Endodermal cell (in vitro differentiated cells): ENCODE measurements around the gene IL24. TPM values are rescaled to one million over a fixed set of nuclear protein-coding genes. Genes with fewer than 3 reads are reported as not detected.

ENCODE experiments used
- DNase-seq: peaks from one replicate; pipeline ENCODE4 v3.0.0-alpha.2; 2017
- H3K27ac ChIP-seq: 2 replicates; pipeline ENCODE4 v1.5.1; 2013; ENCODE audit warnings: mild to moderate bottlenecking, low read depth, low read length, moderate library complexity
- H3K27me3 ChIP-seq: 2 replicates; pipeline ENCODE4 v1.6.1; 2013; ENCODE audit warnings: mild to moderate bottlenecking, low read length, moderate library complexity; ENCODE audit not compliant: insufficient read depth, control insufficient read depth, poor library complexity, severe bottlenecking
- H3K36me3 ChIP-seq: 2 replicates; pipeline ENCODE4 v1.7.0; 2013; ENCODE audit warnings: mild to moderate bottlenecking, low read length, moderate library complexity; ENCODE audit not compliant: control insufficient read depth, insufficient read depth
- H3K4me1 ChIP-seq: one replicate; pipeline ENCODE4 v1.7.0; 2013; ENCODE audit warnings: low read length; ENCODE audit not compliant: control insufficient read depth, insufficient read depth
- H3K4me3 ChIP-seq: 2 replicates; pipeline ENCODE4 v1.5.1; 2013; ENCODE audit warnings: mild to moderate bottlenecking, low read length, moderate library complexity
- H3K9ac ChIP-seq: 2 replicates; pipeline ENCODE4 v1.6.1; 2013; ENCODE audit warnings: mild to moderate bottlenecking, low read length, moderate library complexity; ENCODE audit not compliant: poor library complexity, severe bottlenecking; ENCODE audit errors: extremely low read depth
- H3K9me3 ChIP-seq: 2 replicates; pipeline ENCODE4 v1.6.1; 2013; ENCODE audit warnings: mild to moderate bottlenecking, low read length, moderate library complexity; ENCODE audit not compliant: control insufficient read depth
- H3K27ac Mint-ChIP-seq: 2 replicates; pipeline ENCODE4 v1.8.0; 2020; ENCODE audit warnings: mixed read lengths
- H3K27me3 Mint-ChIP-seq: 2 replicates; pipeline ENCODE4 v1.8.0; 2021; ENCODE audit warnings: mild to moderate bottlenecking, mixed read lengths; ENCODE audit not compliant: insufficient read depth
- H3K36me3 Mint-ChIP-seq: 2 replicates; pipeline ENCODE4 v1.8.0; 2020; ENCODE audit warnings: low read depth, mixed read lengths
- H3K4me1 Mint-ChIP-seq: 2 replicates; pipeline ENCODE4 v1.8.0; 2020; ENCODE audit warnings: mixed read lengths
- H3K4me3 Mint-ChIP-seq: 2 replicates; pipeline ENCODE4 v1.8.0; 2020; ENCODE audit warnings: mild to moderate bottlenecking, moderate library complexity, mixed read lengths
- H3K9me3 Mint-ChIP-seq: 2 replicates; pipeline ENCODE4 v1.8.0; 2020; ENCODE audit warnings: mild to moderate bottlenecking, mixed read lengths
- WGBS, 2 experiments: methylation state at CpG; one replicate each; pipeline versions ENCODE4 v1.1.5 to v1.1.7; 2013; ENCODE audit warnings: missing lambda C conversion rate in 2 of 2, mixed read lengths in 1 of 2; ENCODE audit not compliant: insufficient coverage in 1 of 2, insufficient read length in 1 of 2; 5-methylcytosine and 5-hydroxymethylcytosine counted together
- total RNA-seq, 2 donors: library from RNA; stranded (reverse); fragmentation: NEBNext Ultra II Directional in 1 of 2; extraction: Animal tissue kit (Norgen Biotek cat#: 25700) in 1 of 2; gene quantifications; 2 replicates in 1 of 2; 3 replicates in 1 of 2; pipeline ENCODE4 v1.2.1, GENCODE V29; 2021
- TF ChIP-seq, protein P1 (sequence below): fragments of 200-600 bp; sonication (generic); conservative IDR thresholded peaks from 2 replicates; pipeline ENCODE4 v1.5.0; 2021; ENCODE audit warnings: antibody characterized with exemption, mild to moderate bottlenecking

The IL24 gene
- total RNA-seq, 2 donors from 2014 or later, result not detected

GRCh38 chr1:206868264-206868663 lies 29.0 kb upstream of the IL24 start:
- no peak overlapping the region for H3K27ac ChIP-seq
- no peak for DNase-seq
- peaks cover 42% of the 10 kb centered on the region for H3K27me3 ChIP-seq
- Mint-ChIP-seq H3K27ac (no peak overlapping the region), H3K27me3 (peaks cover 29% of the 10 kb centered on the region), H3K36me3 (no peaks in the 10 kb centered on the region), H3K4me1 (peaks cover 3% of the 10 kb centered on the region), H3K4me3 (no peak overlapping the region), H3K9me3 (peaks cover 6% of the 10 kb centered on the region)
- no peak overlapping the region for H3K9ac ChIP-seq
- H3K4me3 ChIP-seq, result no peak overlapping the region
- H3K4me1 ChIP-seq, result no peaks in the 10 kb centered on the region
- H3K36me3 ChIP-seq, result no peaks in the 10 kb centered on the region
- TF ChIP-seq, protein P1, sequence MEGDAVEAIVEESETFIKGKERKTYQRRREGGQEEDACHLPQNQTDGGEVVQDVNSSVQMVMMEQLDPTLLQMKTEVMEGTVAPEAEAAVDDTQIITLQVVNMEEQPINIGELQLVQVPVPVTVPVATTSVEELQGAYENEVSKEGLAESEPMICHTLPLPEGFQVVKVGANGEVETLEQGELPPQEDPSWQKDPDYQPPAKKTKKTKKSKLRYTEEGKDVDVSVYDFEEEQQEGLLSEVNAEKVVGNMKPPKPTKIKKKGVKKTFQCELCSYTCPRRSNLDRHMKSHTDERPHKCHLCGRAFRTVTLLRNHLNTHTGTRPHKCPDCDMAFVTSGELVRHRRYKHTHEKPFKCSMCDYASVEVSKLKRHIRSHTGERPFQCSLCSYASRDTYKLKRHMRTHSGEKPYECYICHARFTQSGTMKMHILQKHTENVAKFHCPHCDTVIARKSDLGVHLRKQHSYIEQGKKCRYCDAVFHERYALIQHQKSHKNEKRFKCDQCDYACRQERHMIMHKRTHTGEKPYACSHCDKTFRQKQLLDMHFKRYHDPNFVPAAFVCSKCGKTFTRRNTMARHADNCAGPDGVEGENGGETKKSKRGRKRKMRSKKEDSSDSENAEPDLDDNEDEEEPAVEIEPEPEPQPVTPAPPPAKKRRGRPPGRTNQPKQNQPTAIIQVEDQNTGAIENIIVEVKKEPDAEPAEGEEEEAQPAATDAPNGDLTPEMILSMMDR, result no peak
- WGBS, 2 experiments, result 57 to 60% methylated on average over 1 of the region's 1 CpG
- peaks cover 10% of the 10 kb centered on the region for H3K9me3 ChIP-seq

GRCh38 chr1:206872139-206872538 lies 25.1 kb upstream of the IL24 start:
- 92 to 94% methylated on average over 2 to 3 of the region's 3 CpGs for WGBS, 2 experiments
- Mint-ChIP-seq H3K27me3 (peaks cover 15% of the 10 kb centered on the region), H3K4me3 (no peak overlapping the region), H3K4me1 (no peaks in the 10 kb centered on the region), H3K27ac (no peak overlapping the region), H3K9me3 (peaks cover 22% of the 10 kb centered on the region), H3K36me3 (no peaks in the 10 kb centered on the region)
- TF ChIP-seq, protein P1, result no peak
- Histone ChIP-seq H3K27me3 (peaks cover 27% of the 10 kb centered on the region), H3K27ac (no peak overlapping the region), H3K4me3 (no peak overlapping the region), H3K9me3 (peaks cover 10% of the 10 kb centered on the region), H3K4me1 (no peaks in the 10 kb centered on the region), H3K36me3 (no peaks in the 10 kb centered on the region), H3K9ac (no peak overlapping the region)
- no peak for DNase-seq

DNA sequence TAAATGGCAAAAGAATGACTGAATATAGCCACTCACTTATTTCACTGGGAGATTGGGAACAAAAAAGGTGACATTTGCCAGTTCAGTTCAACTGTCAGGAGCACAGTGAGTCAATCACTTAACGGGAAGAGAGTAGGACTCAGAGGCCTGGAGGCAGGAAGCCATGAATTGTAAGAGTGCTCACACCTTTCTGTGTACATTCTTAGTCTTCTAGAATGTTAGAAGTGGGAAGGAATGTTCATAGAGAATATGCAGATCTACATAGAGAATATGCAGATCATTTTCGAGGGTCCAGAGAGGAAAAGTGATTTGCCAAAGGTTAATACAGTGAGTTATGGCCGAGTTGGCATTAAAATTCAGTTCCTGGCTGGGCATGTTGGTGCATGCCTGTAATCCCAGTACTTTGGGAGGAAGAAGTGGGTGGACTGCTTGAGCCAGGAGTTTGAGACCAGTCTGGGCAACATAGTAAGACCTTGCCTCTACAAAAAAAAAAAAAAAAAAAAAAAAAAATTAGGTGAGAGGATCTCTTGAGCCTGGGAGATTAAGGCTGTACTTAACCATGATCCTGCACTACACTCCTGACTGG lies 23.5 kb upstream of the IL24 start:
- H3K4me3 ChIP-seq, result no peak overlapping the region
- H3K9me3 ChIP-seq, result peaks cover 23% of the 10 kb centered on the region
- WGBS, 2 experiments, result 87 to 95% methylated on average over 3 of the region's 3 CpGs
- Mint-ChIP-seq H3K4me1 (no peaks in the 10 kb centered on the region), H3K36me3 (no peaks in the 10 kb centered on the region), H3K27ac (no peak overlapping the region), H3K4me3 (no peak overlapping the region), H3K9me3 (peaks cover 36% of the 10 kb centered on the region), H3K27me3 (peaks cover 7% of the 10 kb centered on the region)
- H3K27me3 ChIP-seq, result peaks cover 14% of the 10 kb centered on the region
- H3K9ac ChIP-seq, result no peak overlapping the region
- H3K27ac ChIP-seq, result no peak overlapping the region
- DNase-seq, result no peak
- no peaks in the 10 kb centered on the region for H3K4me1 ChIP-seq
- H3K36me3 ChIP-seq, result no peaks in the 10 kb centered on the region
- TF ChIP-seq, protein P1, result no peak
